OCI-LY1 (cell line): ENCODE measurements around the gene ZNF319.

Source experiments
- H2AFZ ChIP-seq: fragments of 200-600 bp; sonication (generic), shearing (Covaris generic); 2 replicates; pipeline ENCODE4 v1.6.0; 2014; ENCODE audit warnings: antibody characterized with exemption, mild to moderate bottlenecking, low read length
- H3F3A ChIP-seq: fragments of 200-600 bp; sonication (generic), shearing (Covaris generic); 2 replicates; pipeline ENCODE4 v1.6.0; 2014; ENCODE audit warnings: mild to moderate bottlenecking, antibody characterized with exemption, low read length, moderate library complexity; ENCODE audit not compliant: insufficient read depth
- H3K27ac ChIP-seq: fragments of 200-600 bp; sonication (generic); 2 replicates; pipeline ENCODE4 v1.5.1; 2014; ENCODE audit warnings: low read length, mixed run types, mild to moderate bottlenecking, low read depth; ENCODE audit not compliant: poor library complexity, severe bottlenecking
- H3K27me3 ChIP-seq: fragments of 200-600 bp; sonication (generic); 2 replicates; pipeline ENCODE4 v1.6.0; 2014; ENCODE audit warnings: antibody characterized with exemption, mild to moderate bottlenecking, low read length, moderate library complexity; ENCODE audit not compliant: insufficient read depth
- H3K36me3 ChIP-seq: fragments of 200-600 bp; sonication (generic); 2 replicates; pipeline ENCODE4 v1.6.1; 2014; ENCODE audit warnings: mild to moderate bottlenecking, antibody characterized with exemption, low read length, moderate library complexity, mixed read lengths; ENCODE audit not compliant: insufficient read depth
- H3K4me1 ChIP-seq: fragments of 200-600 bp; sonication (generic); 2 replicates; pipeline ENCODE4 v1.5.1; 2014; ENCODE audit warnings: mild to moderate bottlenecking, low read length, moderate library complexity; ENCODE audit not compliant: insufficient read depth, severe bottlenecking
- H3K4me2 ChIP-seq: fragments of 200-600 bp; sonication (generic), shearing (Covaris generic); 2 replicates; pipeline ENCODE4 v1.6.1; 2014; ENCODE audit warnings: low read length
- H3K4me3 ChIP-seq: fragments of 200-600 bp; sonication (generic); 2 replicates; pipeline ENCODE4 v1.5.1; 2014; ENCODE audit warnings: low read length, low read depth, mild to moderate bottlenecking, mixed read lengths; ENCODE audit not compliant: poor library complexity, severe bottlenecking
- H3K79me2 ChIP-seq: fragments of 200-600 bp; shearing (Covaris generic); 2 replicates; pipeline ENCODE4 v1.6.1; 2016; ENCODE audit warnings: mixed run types, low read length, mixed read lengths; ENCODE audit not compliant: insufficient read depth
- H3K9ac ChIP-seq: fragments of 200-600 bp; sonication (generic), shearing (Covaris generic); 2 replicates; pipeline ENCODE4 v1.6.1; 2014; ENCODE audit warnings: mild to moderate bottlenecking, low read length, mixed read lengths
- H3K9me2 ChIP-seq: fragments of 200-600 bp; sonication (generic), shearing (Covaris generic); 2 replicates; pipeline ENCODE4 v1.6.1; 2014; ENCODE audit warnings: low read depth, mild to moderate bottlenecking, low read length, mixed read lengths
- H3K9me3 ChIP-seq: fragments of 200-600 bp; shearing (Covaris generic); 2 replicates; pipeline ENCODE4 v1.6.1; 2014; ENCODE audit warnings: low read length, mixed read lengths
- H4K20me1 ChIP-seq: fragments of 200-600 bp; sonication (generic), shearing (Covaris generic); 2 replicates; pipeline ENCODE4 v1.6.0; 2016; ENCODE audit warnings: mild to moderate bottlenecking, low read length; ENCODE audit not compliant: insufficient read depth
- CTCF ChIP-seq: fragments of 200-600 bp; sonication (generic), shearing (Covaris generic); IDR thresholded peaks from 2 replicates; pipeline ENCODE4 v1.5.1; 2017; ENCODE audit warnings: mild to moderate bottlenecking, antibody characterized with exemption, low read length, moderate library complexity, mixed read lengths
- EZH2 ChIP-seq: fragments of 200-600 bp; sonication (generic), shearing (Covaris generic); IDR thresholded peaks from 2 replicates; pipeline ENCODE4 v1.8.0; 2017; ENCODE audit warnings: borderline replicate concordance, mixed run types, mild to moderate bottlenecking, antibody characterized with exemption, low read length, moderate library complexity, mixed read lengths

ZNF319 gene

GRCh38 chr16:57985204-57986181 lies 15.0 kb downstream of the ZNF319 start:
- no peaks in the 10 kb centered on the region for H3K9me3 ChIP-seq
- H3K4me2 ChIP-seq: no peak overlapping the region
- no peaks in the 10 kb centered on the region for H3K36me3 ChIP-seq
- no peak overlapping the region for H3K4me3 ChIP-seq
- no peak overlapping the region for H3K9ac ChIP-seq
- no peaks in the 10 kb centered on the region for H3K4me1 ChIP-seq
- H3K79me2 ChIP-seq: no peaks in the 10 kb centered on the region
- no peaks in the 10 kb centered on the region for H4K20me1 ChIP-seq
- H3K9me2 ChIP-seq: no peaks in the 10 kb centered on the region
- no peak overlapping the region for H2AFZ ChIP-seq
- H3F3A ChIP-seq: no peaks in the 10 kb centered on the region
- TF ChIP-seq CTCF (no peak), EZH2 (no peak)
- H3K27me3 ChIP-seq: no peaks in the 10 kb centered on the region
- no peak overlapping the region for H3K27ac ChIP-seq

GRCh38 chr16:57984443-57985203 lies 15.8 kb downstream of the ZNF319 start:
- Histone ChIP-seq H2AFZ (no peak overlapping the region), H3F3A (no peaks in the 10 kb centered on the region), H3K27me3 (no peaks in the 10 kb centered on the region), H3K36me3 (no peaks in the 10 kb centered on the region), H3K27ac (no peak overlapping the region), H3K79me2 (no peaks in the 10 kb centered on the region), H4K20me1 (no peaks in the 10 kb centered on the region), H3K4me3 (no peak overlapping the region), H3K9me2 (no peaks in the 10 kb centered on the region), H3K4me2 (no peak overlapping the region), H3K9me3 (no peaks in the 10 kb centered on the region), H3K4me1 (no peaks in the 10 kb centered on the region), H3K9ac (no peak overlapping the region)
- TF ChIP-seq EZH2: no peak
- no peak for TF ChIP-seq CTCF

GRCh38 chr16:57982385-57982784 lies 18.1 kb downstream of the ZNF319 start:
- no peak overlapping the region for H3K4me2 ChIP-seq
- H3K79me2 ChIP-seq: no peaks in the 10 kb centered on the region
- H3K27ac ChIP-seq: no peak overlapping the region
- TF ChIP-seq EZH2 (no peak), CTCF (no peak)
- no peaks in the 10 kb centered on the region for H3K9me2 ChIP-seq
- H3K9me3 ChIP-seq: no peaks in the 10 kb centered on the region
- no peak overlapping the region for H2AFZ ChIP-seq
- H3K4me1 ChIP-seq: no peaks in the 10 kb centered on the region
- H3K9ac ChIP-seq: no peak overlapping the region
- H3K27me3 ChIP-seq: no peaks in the 10 kb centered on the region
- H3K4me3 ChIP-seq: no peak overlapping the region
- no peaks in the 10 kb centered on the region for H3K36me3 ChIP-seq
- no peaks in the 10 kb centered on the region for H4K20me1 ChIP-seq
- H3F3A ChIP-seq: no peaks in the 10 kb centered on the region
